HPDE6-E6E7 (cell line): ENCODE results near the gene NGF.
"Not testable (repeated sequence)": the region's sequence is repeated elsewhere in the genome, so short reads cannot be mapped to it uniquely, and the experiment has no call there.

Experiments
- DNase-seq: peaks from one replicate; pipeline ENCODE4 v3.0.0; 2011; ENCODE audit warnings: missing footprints; ENCODE audit errors: extremely low spot score

The NGF gene

DNA sequence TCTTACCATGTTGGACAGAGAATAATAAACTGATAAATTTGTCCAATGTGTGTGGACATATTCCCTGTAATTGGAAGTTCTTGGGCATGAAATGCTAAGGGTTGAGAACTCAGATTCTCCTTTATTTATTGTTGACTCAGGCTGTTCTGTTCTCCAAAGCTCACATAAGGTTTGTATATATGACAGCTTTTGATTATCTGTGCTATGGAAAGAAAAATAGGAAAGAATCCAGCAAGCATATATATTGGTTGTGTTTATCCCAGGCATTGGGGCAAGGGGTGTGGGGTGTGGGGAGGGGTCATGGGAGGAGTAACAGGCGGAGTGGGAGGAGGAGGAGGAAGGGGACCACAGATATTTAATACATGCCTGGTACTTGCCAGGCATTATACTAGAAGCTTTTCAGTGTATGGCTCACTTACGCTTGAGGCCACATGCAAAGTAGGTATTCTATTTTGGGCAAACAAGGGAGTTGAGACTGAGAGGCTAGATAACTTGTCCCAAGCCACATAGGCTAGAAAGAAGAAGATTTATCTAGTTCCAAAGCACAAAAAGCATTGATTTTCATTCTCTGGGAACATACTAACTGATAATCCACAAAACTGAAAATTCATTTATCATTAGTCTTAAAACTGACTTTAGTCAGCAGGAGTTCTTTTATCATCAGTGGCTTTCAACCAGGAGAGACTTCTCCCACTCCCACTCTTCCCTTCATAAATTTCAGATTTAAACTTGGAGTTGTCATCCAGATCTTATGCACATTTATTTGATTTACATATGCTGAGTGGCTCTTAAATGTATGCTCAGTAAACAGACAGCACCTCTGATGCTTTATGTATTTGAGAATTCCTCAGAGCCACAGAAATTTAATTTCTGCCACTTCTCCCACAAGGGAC, 27.2 kb downstream of the NGF start:
- no peak for DNase-seq

DNA sequence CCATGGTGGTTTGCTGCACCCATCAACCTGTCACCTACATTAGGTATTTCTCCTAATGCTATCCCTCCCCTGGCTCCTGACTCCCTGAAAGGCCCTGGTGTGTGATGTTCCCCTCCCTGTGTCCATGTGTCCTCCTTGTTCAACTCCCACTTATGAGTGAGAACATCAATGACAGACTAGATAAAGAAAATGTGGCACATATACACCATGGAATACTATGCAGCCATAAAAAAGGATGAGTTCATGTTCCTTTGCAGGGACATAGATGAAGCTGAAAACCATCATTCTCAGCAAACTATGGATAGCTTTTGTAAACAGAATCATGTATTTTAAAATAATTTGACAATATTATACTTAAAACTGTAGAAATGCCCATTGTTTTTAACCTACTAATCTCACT, 28.5 kb downstream of the NGF start:
- not testable (repeated sequence) for DNase-seq

DNA sequence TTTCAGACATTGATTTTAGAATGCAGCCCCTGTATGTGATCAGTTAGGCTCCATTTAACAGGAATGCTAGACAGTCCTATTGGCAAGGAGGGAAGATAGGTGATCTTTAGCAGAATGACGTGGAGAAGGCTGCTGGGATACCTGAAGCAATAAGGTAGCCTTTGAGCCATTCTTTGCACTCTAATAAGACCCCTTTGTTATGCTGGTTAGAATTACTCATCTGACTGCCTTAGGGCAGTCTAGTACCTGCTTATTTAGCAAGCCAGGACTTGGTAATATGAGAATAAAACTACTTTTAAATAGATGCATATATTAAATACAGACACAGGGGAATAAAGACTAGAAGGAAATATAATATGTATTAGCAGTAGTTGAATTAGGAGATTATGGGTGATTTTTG, 29.1 kb downstream of the NGF start:
- peak; percentile 36 for DNase-seq

DNA sequence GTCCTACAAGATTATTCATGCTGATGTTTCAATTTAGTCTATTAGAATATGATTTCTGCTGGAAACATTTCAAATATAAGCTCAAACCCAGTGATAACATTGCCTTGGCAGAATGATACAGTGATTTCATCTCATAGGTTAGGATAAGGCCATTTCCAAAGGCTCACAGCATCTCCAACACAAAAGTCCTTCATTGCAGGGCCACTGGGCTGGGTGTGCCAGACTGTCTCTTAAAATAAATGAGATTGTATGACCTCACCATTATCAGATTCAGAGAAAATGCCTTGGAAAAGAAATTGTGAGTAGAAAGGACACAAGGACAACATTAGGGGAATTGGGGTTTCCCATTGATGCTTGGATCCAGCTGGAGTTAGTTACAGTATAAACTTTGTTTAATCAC, 30.4 kb downstream of the NGF start:
- no peak for DNase-seq

DNA sequence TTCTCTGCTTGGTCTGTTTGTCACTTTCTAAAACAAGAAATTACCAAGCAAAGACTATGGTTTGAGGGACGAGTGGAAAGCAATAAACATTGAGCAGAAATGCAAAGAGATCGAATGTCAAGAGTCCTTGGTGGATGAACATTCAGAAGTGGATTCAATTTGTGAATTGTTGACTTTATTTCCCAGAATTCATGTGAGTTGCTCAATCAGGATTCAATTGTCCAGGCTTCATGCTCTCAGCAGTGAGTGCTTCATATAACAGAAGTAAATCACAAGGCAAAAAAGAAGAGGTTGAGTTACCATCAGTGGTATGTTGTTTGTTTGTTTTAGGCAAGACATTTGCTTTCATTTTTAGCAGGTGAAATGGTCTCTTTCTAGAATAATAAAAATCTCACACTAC, 31.9 kb downstream of the NGF start:
- no peak for DNase-seq

DNA sequence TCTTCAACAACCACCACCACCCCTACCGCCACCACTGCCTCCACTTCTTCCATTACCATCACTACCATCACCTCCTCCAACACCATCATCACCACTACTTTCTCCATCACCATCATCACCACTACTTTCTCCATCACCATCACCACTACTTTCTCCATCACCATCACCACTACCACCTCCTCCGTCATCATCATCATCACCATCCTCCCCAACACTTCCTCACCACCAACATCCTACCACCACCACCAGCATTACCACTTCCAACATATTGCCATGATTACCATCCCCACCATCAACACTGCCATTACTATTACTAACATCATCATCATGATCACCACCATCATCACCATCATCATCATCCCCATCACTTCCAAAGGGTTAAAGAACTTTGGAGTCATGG, 34.7 kb downstream of the NGF start:
- DNase-seq = no peak

DNA sequence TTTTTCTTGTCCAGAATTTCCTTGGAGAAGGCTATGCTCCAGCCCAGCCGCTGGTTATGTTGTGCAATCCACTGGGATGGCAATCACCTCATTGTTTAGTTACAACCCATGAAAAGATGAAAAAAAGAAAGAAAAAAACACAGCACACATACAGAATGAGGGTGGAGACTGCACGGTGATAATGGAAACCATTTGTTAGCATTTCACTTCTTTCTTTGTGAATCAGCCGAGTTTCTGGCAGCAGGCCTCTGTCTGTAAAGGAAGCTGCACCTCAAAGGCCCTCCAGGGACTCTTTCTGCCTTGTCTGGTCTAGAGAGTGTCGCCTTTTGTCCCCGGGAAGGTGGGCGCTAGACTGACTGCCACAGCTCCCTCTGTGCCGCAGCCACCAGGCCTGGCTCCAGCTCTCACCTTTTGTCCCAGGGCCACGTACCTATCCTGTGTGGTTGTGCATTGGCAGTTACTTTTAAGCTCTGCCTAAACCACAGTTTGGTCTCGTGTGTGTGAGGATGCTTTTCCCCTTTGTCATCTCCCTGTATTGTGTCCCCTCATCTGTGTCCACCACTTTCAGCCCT, 35.6 kb downstream of the NGF start:
- peak; percentile 43 for DNase-seq

DNA sequence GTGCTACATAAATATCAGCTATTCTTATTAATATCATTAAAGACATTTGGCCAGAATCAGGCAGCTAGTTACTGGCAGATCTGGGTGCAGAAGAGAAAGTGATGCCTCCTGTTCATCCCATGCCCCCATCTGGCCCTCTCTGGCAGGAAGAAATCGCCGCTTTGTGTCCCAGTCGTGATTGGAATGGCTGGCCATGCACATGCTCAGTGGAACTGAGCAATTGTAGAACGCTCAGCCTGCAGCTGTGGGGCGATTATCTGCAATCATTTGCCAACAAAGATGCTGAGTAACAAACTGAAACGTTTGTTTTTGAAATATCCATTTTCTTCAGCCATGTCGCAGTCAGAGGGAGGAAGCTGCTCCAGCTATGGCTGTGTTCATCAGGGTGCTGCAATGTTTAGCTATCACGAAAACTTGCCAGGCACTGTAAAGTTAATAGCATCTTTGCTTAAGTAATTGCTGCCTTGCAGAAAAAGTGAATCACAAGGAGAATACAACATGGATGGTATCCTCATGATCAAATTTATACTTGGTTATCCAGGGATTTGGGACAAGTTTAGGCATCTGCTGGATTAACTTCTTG, 36.5 kb downstream of the NGF start:
- DNase-seq = no peak

DNA sequence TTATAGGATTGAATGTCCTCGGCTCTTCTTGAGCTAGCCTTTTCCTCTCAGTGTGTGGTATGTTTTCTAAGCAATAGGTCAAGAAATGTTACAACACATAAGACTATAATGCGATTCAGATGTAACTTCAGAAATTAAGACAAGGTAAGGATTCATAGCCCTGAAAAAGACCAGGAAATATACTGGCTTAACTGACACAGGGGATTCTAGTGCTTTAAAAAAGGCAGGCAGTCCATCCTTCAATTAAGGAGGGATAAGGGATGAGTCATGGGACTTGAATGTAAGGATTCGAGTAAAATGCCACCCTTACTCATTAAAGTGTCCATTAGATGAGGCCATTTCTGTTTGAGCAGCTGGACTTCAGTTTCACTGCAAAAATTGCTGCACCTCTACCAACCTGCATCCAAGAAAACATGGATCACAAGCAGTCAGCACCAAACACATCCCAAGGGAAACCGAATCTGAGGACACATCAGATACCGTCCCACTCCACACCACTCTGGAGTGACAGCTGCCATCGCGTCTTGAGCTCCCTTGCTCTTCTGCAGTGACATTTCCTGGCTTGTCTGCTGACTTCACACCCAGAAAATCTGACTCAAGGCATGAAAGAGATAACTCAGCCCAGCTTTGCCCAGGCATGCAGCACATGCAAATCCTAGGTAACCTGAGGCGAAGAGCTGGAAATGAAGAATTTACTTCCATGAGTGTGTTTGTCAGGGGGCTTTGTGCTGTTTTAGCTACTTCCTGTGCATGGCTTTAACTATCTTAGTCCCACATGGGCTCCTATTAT, 37.8 kb downstream of the NGF start:
- DNase-seq = peak; percentile 87

DNA sequence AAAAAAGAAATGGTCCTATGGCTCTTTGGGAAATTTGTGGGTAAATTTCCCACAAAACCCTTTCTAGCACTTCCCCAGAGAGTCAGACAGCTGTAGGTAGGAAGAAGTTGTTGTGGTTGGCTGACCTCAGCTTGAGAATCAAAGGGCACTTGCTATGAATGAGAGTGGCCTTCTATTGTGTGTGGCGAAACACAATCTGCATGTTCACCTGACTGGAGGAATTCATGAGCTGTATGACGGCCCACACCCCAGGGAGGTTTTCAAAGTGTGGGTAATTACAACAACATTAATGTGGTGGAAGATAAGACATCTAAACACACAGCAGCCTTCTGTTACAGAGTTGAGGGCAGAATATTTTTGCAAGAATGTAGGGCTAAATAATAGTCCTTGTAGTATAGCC, 38.8 kb downstream of the NGF start:
- DNase-seq = no peak

DNA sequence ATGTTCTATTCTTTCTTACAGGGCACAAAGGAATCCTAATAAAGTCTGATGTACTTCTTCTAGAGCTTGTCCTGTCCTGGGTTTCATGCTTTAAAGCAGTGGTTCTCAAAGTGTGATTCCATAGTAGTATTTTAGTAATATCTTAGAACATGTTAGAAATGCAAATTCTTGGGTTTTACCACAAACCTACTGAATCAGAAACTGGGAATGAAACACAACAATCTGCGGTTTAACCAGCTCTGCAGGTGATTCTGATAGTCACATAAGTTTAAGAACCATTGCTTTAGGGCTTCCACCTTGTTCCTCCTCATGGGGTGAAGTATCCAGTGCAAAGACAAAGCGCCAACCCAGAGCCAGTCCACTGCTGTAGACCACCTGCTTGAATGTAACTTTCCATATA, 41.1 kb downstream of the NGF start:
- no peak for DNase-seq

DNA sequence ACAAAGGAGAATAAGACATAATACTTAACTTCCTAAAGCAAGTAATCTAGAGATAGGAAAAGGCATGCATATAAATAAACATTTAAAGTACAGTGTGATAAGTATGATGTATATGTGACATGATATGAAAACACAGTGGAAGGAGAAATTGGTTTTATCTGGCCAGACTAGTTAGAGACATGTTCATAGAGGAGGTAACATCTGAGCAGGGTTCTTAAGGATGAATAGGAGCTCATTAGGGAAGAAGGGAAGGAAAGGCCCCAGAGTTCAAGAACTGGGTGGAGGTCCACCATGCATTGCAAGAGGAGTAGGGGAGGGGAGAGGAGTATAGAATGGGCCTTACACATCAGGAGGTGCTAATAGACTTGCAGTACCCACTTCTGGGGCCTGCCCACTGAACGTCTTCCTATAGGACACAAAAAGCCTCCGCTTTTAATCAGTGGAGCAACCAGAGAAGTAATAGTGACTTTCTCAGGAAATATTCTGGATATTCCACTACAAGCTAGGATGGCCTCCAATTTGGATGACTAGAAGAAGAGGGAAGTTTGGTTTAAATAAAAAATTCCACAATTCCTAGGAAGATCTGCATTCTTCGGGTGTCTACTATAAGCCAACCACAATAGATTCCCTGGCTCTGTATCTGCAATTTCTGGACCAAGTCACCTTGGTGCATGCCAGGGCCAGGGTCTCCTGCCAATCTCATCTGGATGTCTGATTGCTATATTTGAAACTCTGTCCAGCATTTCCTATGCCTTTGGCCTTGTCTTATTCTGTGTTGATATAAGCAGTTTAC, 41.9 kb downstream of the NGF start:
- no peak for DNase-seq

DNA sequence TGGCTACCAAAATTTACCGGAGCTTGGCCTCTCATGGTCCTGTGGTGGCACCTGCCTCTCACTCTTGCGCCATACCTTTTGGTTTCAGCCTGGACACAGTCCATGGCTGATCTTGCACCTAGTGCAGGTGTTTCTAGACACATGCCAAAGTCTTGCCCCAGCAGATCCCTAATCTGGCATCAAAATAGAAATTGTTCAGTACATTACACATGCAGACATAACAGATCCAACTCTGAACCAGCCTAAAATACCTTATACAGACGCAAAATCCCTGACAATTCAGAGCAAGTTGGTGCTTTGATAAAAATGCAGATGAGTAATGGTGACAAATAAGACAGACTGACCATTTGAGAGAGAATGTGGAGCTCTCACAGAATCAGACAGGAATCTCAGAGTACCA, 44.1 kb downstream of the NGF start:
- no peak for DNase-seq

DNA sequence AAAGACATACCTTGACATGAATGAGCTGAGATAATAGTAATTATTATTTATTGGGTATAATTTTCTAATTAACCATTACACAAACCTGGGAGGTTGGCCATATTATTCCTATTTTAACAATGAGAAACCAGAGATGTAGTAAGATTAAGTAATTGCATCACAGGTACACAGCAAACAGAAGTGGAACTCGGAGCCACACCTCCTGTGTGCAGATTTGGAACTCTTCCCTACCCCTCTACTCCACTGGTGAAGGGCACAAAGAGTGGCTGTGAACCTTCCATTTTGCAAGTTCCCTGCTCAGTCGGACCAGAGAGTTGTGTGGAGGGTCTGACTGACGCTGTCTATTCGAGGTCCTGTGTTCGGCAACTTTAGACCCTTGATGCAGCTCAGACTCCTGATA, 45.0 kb downstream of the NGF start:
- DNase-seq = no peak

DNA sequence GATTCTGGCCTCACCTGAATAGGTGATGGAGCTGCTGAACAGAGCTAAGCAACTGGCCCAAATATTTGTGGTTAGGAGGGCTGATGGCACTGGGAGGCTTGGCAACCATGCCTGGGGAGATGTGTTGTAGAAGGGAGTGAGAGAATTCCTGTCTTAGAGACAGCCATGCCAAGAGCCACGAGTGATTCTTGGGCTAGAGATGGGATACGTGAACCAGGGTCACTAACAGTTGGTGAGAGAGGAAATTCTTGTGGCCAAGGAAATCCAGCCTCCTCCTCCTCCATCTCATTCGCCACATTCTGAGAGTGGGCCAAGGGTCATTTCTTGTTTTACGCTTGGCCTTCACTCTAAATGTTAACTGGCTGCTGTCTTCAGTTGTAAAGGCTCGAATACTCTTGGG, 46.3 kb downstream of the NGF start:
- DNase-seq = no peak

DNA sequence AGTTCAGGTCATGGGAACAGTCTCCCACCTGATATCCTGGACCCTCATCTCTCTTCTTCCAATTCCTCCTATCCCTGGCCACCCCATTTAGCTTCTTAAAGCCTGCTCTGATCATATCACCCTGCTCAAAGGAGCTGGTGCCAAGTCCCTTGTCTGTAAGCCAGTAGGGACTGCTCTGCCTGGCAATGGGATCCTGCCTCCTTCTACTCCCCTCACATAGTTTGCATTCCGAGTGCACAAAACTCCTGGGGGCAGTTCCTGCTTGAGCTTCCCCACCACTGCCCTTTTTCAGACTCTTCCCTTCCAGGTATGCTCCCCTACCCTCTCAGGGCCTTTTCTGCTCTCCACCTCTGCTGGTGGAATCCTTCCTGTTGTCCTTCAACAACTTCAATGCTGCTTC, 48.1 kb downstream of the NGF start:
- DNase-seq = no peak

DNA sequence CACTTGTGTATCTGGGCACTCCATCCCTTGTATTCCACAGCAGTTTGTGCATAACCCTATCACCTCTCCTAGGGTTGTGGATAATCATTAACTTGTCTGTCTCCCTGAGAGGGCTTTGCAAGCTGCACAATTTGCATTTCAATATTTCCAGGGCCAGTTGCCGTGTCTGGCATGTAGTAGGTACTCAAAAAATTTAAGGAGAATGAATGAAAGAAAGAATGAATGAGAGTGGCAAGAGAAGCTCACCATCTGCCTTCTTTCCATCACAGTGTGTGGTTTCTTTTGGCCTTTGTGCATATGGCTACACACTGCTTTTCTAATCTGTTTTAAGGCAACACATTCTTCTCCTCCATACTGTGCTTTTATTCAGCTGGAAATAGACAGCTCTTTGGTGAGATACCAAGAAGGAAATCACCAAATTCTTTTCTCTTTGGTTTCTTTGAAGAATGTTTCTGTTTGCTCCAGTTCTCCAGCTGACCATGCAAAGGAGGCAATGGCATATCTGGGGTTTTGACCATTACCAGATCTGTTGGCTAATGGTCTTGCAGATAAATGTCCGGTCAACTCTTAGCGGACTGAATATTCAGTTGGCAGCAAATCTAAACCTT, 49.4 kb downstream of the NGF start:
- DNase-seq = no peak

DNA sequence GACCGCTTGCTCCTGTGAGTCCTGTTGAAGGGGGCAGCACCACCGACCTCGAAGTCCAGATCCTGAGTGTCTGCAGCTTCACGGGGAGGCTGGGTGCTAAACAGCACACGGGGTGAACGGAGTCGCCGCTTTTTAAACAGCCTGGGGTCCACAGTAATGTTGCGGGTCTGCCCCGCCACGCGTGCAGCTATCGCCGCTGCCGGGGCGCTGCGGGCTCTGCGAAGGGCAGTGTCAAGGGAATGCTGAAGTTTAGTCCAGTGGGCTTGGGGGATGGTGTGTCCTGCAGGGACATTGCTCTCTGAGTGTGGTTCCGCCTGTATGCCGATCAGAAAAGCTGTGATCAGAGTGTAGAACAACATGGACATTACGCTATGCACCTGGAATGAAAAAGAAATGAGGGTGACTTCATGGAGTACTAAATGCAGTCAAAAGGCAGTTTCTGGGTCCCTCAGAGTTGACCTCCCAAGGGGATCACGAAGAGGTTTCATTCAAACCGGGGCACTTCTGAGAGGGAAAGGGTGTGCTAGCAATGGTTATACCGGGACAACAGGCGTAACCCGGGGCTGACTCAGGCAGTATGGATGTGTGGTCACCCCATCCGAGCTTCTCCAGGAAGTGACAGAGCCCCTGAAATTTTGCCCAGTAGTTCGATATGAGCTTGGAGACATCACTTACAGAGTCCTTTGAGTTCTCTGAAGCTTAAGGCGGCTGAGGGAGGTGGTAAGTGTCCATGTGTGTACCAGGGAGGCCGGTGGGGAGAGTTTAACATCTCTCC, 51.4 kb downstream of the NGF start:
- DNase-seq = no peak

DNA sequence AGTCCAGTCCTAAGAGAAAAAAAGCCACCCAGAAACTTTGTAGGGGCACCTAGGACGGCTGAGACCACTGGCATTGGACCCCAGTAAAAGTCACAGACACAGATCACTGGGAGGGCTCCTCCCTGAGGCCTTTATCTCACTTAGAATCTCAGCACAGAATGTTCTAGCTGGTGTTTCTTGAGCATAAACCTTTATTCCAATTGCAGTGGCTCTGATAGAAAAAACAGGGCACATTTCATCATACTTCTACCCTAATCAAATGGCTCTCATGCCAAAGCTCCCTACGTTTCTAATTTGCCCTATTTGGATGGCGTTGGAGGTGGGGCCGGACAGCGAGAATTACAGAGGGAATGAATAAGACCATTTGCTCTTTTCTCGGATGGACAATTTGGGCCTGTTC, 53.8 kb downstream of the NGF start:
- DNase-seq = no peak

DNA sequence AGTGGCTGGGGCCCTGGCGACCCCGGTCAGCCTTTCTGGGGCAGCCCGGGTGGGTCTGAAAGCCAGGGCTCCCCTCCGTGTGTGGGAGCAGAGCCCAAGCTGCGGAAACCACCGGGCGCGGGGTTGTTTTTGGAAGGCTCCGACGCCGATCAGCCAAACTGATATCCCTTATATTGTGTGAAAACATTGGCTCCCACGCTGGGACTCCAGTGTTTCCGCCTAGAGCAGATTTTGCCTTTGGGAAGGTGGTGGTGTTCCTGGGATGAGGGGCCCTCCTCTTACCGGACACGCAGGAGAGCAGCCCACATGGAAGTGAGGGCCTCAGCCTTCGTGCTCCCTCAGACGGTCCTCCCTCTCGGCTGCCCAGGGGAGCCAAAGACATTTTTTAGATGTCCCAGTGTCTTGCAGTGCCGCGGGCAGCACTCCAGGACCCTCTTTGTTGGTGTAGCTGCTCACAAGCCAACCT, 54.3 kb downstream of the NGF start:
- DNase-seq = no peak
